Thoracic aorta (tissue), 2 donors: ENCODE data around the gene IL22. TPM values are rescaled to one million over a fixed set of nuclear protein-coding genes. Genes with fewer than 3 reads are reported as not detected.

ENCODE experiments used
- ATAC-seq: fragments of 150-250 bp; one replicate; pipeline ENCODE4 v1.8.0; 2017; ENCODE audit warnings: low read depth; ENCODE audit not compliant: insufficient number of reproducible peaks, low FRiP score
- DNase-seq: peaks from one replicate; pipeline ENCODE4 v3.0.0-alpha.2; 2020; ENCODE audit warnings: low spot score
- H3K27ac ChIP-seq, 2 donors: fragments of 200-600 bp; sonication (generic); 1 replicate in 1 of 2; 2 replicates in 1 of 2; pipeline ENCODE4 v1.5.1; 2016; ENCODE audit warnings: mild to moderate bottlenecking in 2 of 2, moderate library complexity in 2 of 2
- H3K27me3 ChIP-seq: fragments of 200-600 bp; sonication (generic); replicated peaks from 2 replicates; pipeline ENCODE4 v1.6.0; 2016; ENCODE audit warnings: mild to moderate bottlenecking; ENCODE audit not compliant: insufficient read depth
- H3K36me3 ChIP-seq: fragments of 200-600 bp; sonication (generic); one replicate; pipeline ENCODE4 v1.5.1; 2016
- H3K4me1 ChIP-seq, 2 donors: fragments of 200-600 bp; sonication (generic); 1 replicate in 1 of 2; 2 replicates in 1 of 2; pipeline versions ENCODE4 v1.5.1 to v1.6.0; 2016; ENCODE audit warnings: low read depth in 2 of 2, mild to moderate bottlenecking in 1 of 2; ENCODE audit not compliant: control insufficient read depth in 1 of 2
- H3K4me3 ChIP-seq: fragments of 200-600 bp; sonication (generic); 2 replicates; pipeline ENCODE4 v1.5.1; 2016; ENCODE audit warnings: mild to moderate bottlenecking
- H3K9me3 ChIP-seq: fragments of 200-600 bp; sonication (generic); 2 replicates; pipeline ENCODE4 v1.5.1; 2016
- CTCF ChIP-seq: fragments of 200-600 bp; sonication (generic); IDR thresholded peaks from one replicate; pipeline ENCODE4 v1.5.1; 2019; ENCODE audit warnings: antibody characterized with exemption
- total RNA-seq, 2 donors: library from RNA; depleted of rRNA; stranded (reverse); fragments of >200 nt; gene quantifications; one replicate each; pipeline versions ENCODE4 v1.1.0 to v1.2.3, GENCODE V29; 2016

Gene IL22
- total RNA-seq, 2 donors from 2014 or later = not detected

GRCh38 chr12:68233498-68233897 is 19.9 kb downstream of the IL22 start:
- no peak for DNase-seq
- H3K4me1 ChIP-seq = peaks cover 2 to 14% of the 10 kb centered on the region in 2 donors
- no peak overlapping the region for H3K27ac ChIP-seq
- no peak for TF ChIP-seq CTCF
- no peak overlapping the region for H3K4me3 ChIP-seq
- H3K27me3 ChIP-seq = no peaks in the 10 kb centered on the region
- ATAC-seq = no peak
- no peaks in the 10 kb centered on the region for H3K9me3 ChIP-seq
- no peaks in the 10 kb centered on the region for H3K36me3 ChIP-seq

GRCh38 chr12:68231691-68232090 is 21.7 kb downstream of the IL22 start:
- TF ChIP-seq CTCF = no peak
- no peaks in the 10 kb centered on the region for H3K27me3 ChIP-seq
- H3K9me3 ChIP-seq = no peaks in the 10 kb centered on the region
- H3K4me3 ChIP-seq = no peak overlapping the region
- DNase-seq = no peak
- H3K36me3 ChIP-seq = no peaks in the 10 kb centered on the region
- H3K4me1 ChIP-seq = peaks cover 0 to under 1% of the 10 kb centered on the region in 2 donors
- no peak for ATAC-seq
- no peak overlapping the region for H3K27ac ChIP-seq

GRCh38 chr12:68231229-68231628 is 22.2 kb downstream of the IL22 start:
- no peak for ATAC-seq
- Histone ChIP-seq H3K27ac (no peak overlapping the region), H3K4me3 (no peak overlapping the region)

DNA sequence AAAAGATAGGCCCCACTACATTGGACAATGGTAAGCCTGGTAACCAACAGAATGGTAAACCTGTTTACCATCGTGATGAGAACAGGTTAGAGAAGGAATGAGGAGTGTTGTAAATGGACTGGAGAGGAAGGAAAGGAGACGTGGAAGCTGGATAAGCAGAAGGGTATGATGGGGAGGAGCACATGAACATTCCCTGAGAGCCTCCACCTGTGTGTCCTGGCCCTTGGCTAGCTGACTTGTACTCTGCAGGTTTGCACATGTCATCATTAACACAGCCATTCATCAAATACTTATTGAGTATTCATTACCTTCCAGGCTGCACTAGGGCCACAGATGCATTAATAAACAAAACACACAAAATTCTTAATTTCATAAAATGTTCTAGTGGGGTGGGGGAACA is 23.4 kb downstream of the IL22 start:
- H3K36me3 ChIP-seq = no peaks in the 10 kb centered on the region
- H3K9me3 ChIP-seq = no peaks in the 10 kb centered on the region
- TF ChIP-seq CTCF = no peak
- H3K27ac ChIP-seq = no peak overlapping the region
- no peak for DNase-seq
- H3K4me1 ChIP-seq = no peaks in the 10 kb centered on the region
- no peaks in the 10 kb centered on the region for H3K27me3 ChIP-seq
- H3K4me3 ChIP-seq = no peak overlapping the region
- ATAC-seq = no peak

More at GRCh38 chr12:68231229-68231628, 22.2 kb downstream of the IL22 start:
- no peak for DNase-seq
- Histone ChIP-seq H3K9me3 (no peaks in the 10 kb centered on the region), H3K27me3 (no peaks in the 10 kb centered on the region), H3K36me3 (no peaks in the 10 kb centered on the region), H3K4me1 (no peaks in the 10 kb centered on the region)
- TF ChIP-seq CTCF = no peak

GRCh38 chr12:68227356-68227755 is 26.0 kb downstream of the IL22 start:
- no peak for ATAC-seq
- Histone ChIP-seq H3K27me3 (no peaks in the 10 kb centered on the region), H3K4me1 (no peaks in the 10 kb centered on the region), H3K4me3 (no peak overlapping the region), H3K9me3 (no peaks in the 10 kb centered on the region), H3K36me3 (no peaks in the 10 kb centered on the region), H3K27ac (no peak overlapping the region)
- no peak for DNase-seq
- TF ChIP-seq CTCF = no peak
